ENCODE results near the gene ATG4D.

DNA sequence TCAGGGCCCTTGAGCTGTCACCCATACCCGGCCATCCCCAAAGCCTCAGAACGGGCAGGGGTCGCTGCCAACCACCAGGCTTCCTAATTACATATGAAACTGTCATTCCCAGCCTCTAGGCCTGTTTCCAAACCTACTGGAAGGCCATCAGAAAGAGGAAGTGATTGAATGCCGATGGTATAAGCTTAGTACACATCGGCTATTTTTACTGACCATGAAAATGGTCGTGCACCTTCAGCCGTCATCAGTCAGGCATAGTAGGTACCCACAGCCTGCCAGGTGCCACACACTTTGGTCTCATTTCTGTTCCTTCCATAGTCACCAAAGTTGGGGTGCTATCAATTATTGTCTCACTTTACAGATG is 11.9 kb downstream of the ATG4D start:
- TF ChIP-seq, protein P1, sequence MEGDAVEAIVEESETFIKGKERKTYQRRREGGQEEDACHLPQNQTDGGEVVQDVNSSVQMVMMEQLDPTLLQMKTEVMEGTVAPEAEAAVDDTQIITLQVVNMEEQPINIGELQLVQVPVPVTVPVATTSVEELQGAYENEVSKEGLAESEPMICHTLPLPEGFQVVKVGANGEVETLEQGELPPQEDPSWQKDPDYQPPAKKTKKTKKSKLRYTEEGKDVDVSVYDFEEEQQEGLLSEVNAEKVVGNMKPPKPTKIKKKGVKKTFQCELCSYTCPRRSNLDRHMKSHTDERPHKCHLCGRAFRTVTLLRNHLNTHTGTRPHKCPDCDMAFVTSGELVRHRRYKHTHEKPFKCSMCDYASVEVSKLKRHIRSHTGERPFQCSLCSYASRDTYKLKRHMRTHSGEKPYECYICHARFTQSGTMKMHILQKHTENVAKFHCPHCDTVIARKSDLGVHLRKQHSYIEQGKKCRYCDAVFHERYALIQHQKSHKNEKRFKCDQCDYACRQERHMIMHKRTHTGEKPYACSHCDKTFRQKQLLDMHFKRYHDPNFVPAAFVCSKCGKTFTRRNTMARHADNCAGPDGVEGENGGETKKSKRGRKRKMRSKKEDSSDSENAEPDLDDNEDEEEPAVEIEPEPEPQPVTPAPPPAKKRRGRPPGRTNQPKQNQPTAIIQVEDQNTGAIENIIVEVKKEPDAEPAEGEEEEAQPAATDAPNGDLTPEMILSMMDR (IDR thresholded peaks at IDR 0.05): no peak
- no peak for TF ChIP-seq POLR2A (IDR thresholded peaks at IDR 0.05)
